ENCODE data around the gene PCBP3.

GRCh38 chr21:45769294-45769693, 125.8 kb downstream of the PCBP3 start:
- TF ChIP-seq CTCF (IDR thresholded peaks at IDR 0.05) (no peak), POLR2A (IDR thresholded peaks at IDR 0.05) (no peak)

Measured in right lobe of liver (tissue), 4 donors.